ENCODE measurements around the gene XYLT1.

XYLT1 gene

DNA sequence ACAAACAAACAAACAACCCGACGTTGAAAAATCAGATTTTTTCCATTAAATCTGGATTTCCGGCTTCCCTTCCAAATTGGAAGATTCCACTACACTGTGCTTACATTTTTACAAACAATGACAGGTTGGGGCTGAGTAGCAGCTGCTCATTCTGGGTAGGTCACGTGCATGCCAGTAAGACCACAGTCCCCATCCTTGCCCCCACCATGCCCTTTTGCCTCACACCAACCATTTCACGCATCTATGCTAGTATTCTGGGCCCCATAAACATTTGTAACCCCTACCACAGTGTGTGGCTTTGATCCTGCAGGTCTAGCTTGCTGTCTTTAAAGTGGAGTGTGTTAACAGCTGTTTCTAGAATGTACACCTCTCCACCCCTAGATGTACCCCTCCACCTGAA is 366.1 kb downstream of the XYLT1 start (continued):
- TF ChIP-seq, protein P1, sequence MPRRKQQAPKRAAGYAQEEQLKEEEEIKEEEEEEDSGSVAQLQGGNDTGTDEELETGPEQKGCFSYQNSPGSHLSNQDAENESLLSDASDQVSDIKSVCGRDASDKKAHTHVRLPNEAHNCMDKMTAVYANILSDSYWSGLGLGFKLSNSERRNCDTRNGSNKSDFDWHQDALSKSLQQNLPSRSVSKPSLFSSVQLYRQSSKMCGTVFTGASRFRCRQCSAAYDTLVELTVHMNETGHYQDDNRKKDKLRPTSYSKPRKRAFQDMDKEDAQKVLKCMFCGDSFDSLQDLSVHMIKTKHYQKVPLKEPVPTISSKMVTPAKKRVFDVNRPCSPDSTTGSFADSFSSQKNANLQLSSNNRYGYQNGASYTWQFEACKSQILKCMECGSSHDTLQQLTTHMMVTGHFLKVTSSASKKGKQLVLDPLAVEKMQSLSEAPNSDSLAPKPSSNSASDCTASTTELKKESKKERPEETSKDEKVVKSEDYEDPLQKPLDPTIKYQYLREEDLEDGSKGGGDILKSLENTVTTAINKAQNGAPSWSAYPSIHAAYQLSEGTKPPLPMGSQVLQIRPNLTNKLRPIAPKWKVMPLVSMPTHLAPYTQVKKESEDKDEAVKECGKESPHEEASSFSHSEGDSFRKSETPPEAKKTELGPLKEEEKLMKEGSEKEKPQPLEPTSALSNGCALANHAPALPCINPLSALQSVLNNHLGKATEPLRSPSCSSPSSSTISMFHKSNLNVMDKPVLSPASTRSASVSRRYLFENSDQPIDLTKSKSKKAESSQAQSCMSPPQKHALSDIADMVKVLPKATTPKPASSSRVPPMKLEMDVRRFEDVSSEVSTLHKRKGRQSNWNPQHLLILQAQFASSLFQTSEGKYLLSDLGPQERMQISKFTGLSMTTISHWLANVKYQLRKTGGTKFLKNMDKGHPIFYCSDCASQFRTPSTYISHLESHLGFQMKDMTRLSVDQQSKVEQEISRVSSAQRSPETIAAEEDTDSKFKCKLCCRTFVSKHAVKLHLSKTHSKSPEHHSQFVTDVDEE (CRISPR knock-in tag; IDR thresholded peaks at IDR 0.05), result no peak
- no peak for TF ChIP-seq ZNF565 (CRISPR knock-in tag; conservative IDR thresholded peaks at IDR 0.05; ENCODE audit: low read depth)
- TF ChIP-seq GLIS3 (CRISPR knock-in tag; IDR thresholded peaks at IDR 0.05), result no peak

DNA sequence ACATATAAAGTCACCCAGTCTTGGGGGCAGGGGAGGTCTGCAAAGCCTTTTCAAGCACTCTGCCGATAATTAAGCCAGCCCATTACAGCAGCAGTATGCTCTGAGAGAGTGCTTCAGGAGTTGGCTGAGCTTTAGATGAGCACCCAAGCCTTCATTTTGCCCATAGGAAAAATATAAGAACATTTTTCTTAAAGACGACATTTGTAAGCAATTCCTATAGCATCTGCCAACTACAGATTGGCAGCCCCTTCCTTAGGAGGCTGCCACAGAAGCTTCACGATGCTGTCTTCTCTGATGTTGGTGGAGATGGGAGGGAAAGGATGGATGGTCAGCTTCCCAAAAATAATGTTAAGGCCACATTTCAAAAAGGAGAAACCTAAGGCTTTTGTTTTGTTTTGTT is 367.5 kb downstream of the XYLT1 start:
- TF ChIP-seq PPARA (CRISPR knock-in tag; IDR thresholded peaks at IDR 0.05; ENCODE audit: borderline replicate concordance), result no peak
- no peak for TF ChIP-seq ZNF565 (CRISPR knock-in tag; conservative IDR thresholded peaks at IDR 0.05; ENCODE audit: low read depth)
- TF ChIP-seq SNAI2 (CRISPR knock-in tag; IDR thresholded peaks at IDR 0.05), result no peak
- no peak for TF ChIP-seq CSDC2 (CRISPR knock-in tag; IDR thresholded peaks at IDR 0.05)
- TF ChIP-seq, protein P2, sequence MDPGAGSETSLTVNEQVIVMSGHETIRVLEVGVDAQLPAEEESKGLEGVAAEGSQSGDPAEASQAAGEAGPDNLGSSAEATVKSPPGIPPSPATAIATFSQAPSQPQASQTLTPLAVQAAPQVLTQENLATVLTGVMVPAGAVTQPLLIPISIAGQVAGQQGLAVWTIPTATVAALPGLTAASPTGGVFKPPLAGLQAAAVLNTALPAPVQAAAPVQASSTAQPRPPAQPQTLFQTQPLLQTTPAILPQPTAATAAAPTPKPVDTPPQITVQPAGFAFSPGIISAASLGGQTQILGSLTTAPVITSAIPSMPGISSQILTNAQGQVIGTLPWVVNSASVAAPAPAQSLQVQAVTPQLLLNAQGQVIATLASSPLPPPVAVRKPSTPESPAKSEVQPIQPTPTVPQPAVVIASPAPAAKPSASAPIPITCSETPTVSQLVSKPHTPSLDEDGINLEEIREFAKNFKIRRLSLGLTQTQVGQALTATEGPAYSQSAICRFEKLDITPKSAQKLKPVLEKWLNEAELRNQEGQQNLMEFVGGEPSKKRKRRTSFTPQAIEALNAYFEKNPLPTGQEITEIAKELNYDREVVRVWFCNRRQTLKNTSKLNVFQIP (CRISPR knock-in tag; IDR thresholded peaks at IDR 0.05; ENCODE audit: borderline replicate concordance, low read depth), result no peak
- no peak for TF ChIP-seq ARNTL (CRISPR knock-in tag; IDR thresholded peaks at IDR 0.05; ENCODE audit: borderline replicate concordance, low read depth)
- TF ChIP-seq, protein P3, sequence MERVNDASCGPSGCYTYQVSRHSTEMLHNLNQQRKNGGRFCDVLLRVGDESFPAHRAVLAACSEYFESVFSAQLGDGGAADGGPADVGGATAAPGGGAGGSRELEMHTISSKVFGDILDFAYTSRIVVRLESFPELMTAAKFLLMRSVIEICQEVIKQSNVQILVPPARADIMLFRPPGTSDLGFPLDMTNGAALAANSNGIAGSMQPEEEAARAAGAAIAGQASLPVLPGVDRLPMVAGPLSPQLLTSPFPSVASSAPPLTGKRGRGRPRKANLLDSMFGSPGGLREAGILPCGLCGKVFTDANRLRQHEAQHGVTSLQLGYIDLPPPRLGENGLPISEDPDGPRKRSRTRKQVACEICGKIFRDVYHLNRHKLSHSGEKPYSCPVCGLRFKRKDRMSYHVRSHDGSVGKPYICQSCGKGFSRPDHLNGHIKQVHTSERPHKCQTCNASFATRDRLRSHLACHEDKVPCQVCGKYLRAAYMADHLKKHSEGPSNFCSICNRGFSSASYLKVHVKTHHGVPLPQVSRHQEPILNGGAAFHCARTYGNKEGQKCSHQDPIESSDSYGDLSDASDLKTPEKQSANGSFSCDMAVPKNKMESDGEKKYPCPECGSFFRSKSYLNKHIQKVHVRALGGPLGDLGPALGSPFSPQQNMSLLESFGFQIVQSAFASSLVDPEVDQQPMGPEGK (CRISPR knock-in tag; IDR thresholded peaks at IDR 0.05; ENCODE audit: borderline replicate concordance), result no peak
- TF ChIP-seq GLIS3 (CRISPR knock-in tag; IDR thresholded peaks at IDR 0.05), result no peak
- no peak for TF ChIP-seq ISL1 (CRISPR knock-in tag; IDR thresholded peaks at IDR 0.05)
- no peak for TF ChIP-seq ESRRG (CRISPR knock-in tag; IDR thresholded peaks at IDR 0.05)
- no peak for TF ChIP-seq ZFP30 (CRISPR knock-in tag; IDR thresholded peaks at IDR 0.05)
- TF ChIP-seq ZC3H10 (CRISPR knock-in tag; IDR thresholded peaks at IDR 0.05), result no peak
- no peak for TF ChIP-seq BACH2 (CRISPR knock-in tag; IDR thresholded peaks at IDR 0.05; ENCODE audit: borderline replicate concordance)
- TF ChIP-seq ZNF8 (CRISPR knock-in tag; IDR thresholded peaks at IDR 0.05), result no peak
- no peak for TF ChIP-seq RARB (CRISPR knock-in tag; IDR thresholded peaks at IDR 0.05)
- no peak for TF ChIP-seq ZFP3 (CRISPR knock-in tag; IDR thresholded peaks at IDR 0.05)
- no peak for TF ChIP-seq TCF4 (CRISPR knock-in tag; IDR thresholded peaks at IDR 0.05; ENCODE audit: borderline replicate concordance)
- TF ChIP-seq OSR1 (CRISPR knock-in tag; IDR thresholded peaks at IDR 0.05), result no peak
- ATAC-seq, result no peak

DNA sequence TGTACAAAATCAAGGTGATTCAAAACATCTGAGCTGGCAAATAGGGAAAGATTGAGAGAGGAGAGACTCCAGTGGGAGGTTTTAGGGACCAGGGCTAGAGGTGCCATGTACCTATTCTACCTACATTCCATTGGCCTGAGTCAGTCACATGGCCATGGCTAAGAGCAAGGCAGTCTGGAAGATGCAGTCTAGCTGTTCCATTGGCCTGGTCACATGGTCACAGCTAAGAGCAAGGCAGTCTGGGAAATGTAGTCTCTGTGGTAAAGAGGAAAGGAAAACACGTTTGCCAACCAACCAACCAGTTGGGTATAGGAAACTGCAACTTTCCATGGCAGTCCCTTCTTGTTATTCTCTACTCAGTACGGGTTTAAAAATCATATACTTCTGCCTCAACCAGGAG is 369.1 kb downstream of the XYLT1 start:
- TF ChIP-seq, protein P2 (CRISPR knock-in tag; IDR thresholded peaks at IDR 0.05; ENCODE audit: borderline replicate concordance, low read depth), result no peak
- TF ChIP-seq ZNF70 (CRISPR knock-in tag; IDR thresholded peaks at IDR 0.05) (no peak), ZNF565 (CRISPR knock-in tag; conservative IDR thresholded peaks at IDR 0.05; ENCODE audit: low read depth) (no peak), ARNTL (CRISPR knock-in tag; IDR thresholded peaks at IDR 0.05; ENCODE audit: borderline replicate concordance, low read depth) (no peak), BACH2 (CRISPR knock-in tag; IDR thresholded peaks at IDR 0.05; ENCODE audit: borderline replicate concordance) (no peak), TCF4 (CRISPR knock-in tag; IDR thresholded peaks at IDR 0.05; ENCODE audit: borderline replicate concordance) (no peak), ZNF8 (CRISPR knock-in tag; IDR thresholded peaks at IDR 0.05) (no peak), GLIS3 (CRISPR knock-in tag; IDR thresholded peaks at IDR 0.05) (no peak), ZFP30 (CRISPR knock-in tag; IDR thresholded peaks at IDR 0.05) (no peak)
- TF ChIP-seq, protein P3 (CRISPR knock-in tag; IDR thresholded peaks at IDR 0.05; ENCODE audit: borderline replicate concordance), result no peak
- TF ChIP-seq, protein P1 (CRISPR knock-in tag; IDR thresholded peaks at IDR 0.05), result no peak
- peak; percentile 73 for ATAC-seq
